ENCODE results near the gene TACC2.

The TACC2 gene

DNA sequence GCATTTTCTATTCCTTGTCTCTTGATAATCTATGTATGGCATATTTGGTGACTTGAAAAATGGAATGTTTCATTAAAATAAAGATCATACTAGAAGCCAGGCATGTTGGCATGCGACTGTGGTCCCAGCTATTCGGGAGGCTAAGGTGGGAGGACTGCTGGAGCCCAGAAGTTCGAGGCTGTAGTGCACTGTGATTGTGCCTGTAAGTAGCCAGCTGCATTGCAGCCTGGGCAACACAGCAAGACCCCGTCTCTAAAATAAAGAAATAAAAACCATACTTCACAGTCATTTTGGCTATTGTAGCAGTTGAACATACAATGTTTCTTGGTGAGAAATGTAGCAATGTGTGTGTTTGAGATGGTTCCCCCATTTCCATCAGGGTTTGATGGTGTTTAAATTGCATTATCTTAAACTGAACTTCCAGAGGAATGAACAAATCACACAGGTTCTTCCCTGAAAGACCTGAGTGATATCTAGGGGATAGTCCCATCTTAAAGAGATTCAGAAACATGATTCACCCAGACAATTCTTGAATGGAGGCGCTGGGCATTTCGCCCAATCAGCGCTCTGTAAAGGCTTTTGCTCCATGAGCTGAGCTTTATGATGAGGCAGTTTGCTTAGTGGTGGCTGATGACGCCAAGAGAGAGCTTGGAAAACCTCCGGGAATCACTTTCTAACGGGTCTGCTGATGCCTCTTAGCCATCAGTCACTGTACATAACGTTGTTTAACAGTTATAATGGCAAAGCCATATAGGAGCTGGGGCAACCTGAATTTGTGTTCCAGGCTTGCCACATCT lies 262.7 kb downstream of the TACC2 start:
- TF ChIP-seq, protein P1, sequence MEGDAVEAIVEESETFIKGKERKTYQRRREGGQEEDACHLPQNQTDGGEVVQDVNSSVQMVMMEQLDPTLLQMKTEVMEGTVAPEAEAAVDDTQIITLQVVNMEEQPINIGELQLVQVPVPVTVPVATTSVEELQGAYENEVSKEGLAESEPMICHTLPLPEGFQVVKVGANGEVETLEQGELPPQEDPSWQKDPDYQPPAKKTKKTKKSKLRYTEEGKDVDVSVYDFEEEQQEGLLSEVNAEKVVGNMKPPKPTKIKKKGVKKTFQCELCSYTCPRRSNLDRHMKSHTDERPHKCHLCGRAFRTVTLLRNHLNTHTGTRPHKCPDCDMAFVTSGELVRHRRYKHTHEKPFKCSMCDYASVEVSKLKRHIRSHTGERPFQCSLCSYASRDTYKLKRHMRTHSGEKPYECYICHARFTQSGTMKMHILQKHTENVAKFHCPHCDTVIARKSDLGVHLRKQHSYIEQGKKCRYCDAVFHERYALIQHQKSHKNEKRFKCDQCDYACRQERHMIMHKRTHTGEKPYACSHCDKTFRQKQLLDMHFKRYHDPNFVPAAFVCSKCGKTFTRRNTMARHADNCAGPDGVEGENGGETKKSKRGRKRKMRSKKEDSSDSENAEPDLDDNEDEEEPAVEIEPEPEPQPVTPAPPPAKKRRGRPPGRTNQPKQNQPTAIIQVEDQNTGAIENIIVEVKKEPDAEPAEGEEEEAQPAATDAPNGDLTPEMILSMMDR (IDR thresholded peaks at IDR 0.05; ENCODE audit: insufficient read depth, low read length, missing control alignments): no peak
- ChIA-PET POLR2A (no interaction called here), CTCF (interaction anchor here (0.7 to 1.8 kb wide), 2 partner anchors 14 to 17 kb away, joined by 3 to 5 read pairs; no protein-coding TSS in a partner anchor)
- no peak overlapping the region for H3K4me3 ChIP-seq (ENCODE audit: low read depth, low read length)
- DNase-seq (ENCODE audit: low read depth, low spot score): no peak

DNA sequence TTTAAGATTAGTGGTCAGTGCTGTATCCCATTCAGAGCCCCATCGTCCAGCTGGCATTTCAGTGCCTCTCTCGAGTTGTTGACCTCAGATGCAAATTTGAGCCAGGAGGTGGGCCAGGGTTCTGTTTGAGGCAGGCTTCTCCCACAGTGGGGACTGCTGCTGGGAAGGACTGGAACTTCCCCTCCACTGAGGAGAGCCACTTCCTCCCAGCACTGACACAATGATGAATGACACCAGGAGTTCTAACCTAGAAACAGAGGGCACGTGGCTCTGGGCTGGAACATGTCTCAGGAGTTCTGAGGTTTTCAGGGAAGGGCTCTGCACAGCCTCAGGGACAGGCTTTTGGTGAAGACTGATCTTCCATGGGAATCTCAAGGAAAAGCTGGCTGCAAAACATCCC lies 263.8 kb downstream of the TACC2 start:
- no peak for DNase-seq (ENCODE audit: low read depth, low spot score)
- H3K4me3 ChIP-seq (ENCODE audit: low read depth, low read length): no peak overlapping the region
- TF ChIP-seq, protein P1 (IDR thresholded peaks at IDR 0.05; ENCODE audit: insufficient read depth, low read length, missing control alignments): no peak
- ChIA-PET POLR2A (no interaction called here), CTCF (interaction anchor here (0.6 to 6.8 kb wide), 3 partner anchors 13 to 16 kb away, joined by 3 to 59 read pairs (median 5); no protein-coding TSS in a partner anchor)

DNA sequence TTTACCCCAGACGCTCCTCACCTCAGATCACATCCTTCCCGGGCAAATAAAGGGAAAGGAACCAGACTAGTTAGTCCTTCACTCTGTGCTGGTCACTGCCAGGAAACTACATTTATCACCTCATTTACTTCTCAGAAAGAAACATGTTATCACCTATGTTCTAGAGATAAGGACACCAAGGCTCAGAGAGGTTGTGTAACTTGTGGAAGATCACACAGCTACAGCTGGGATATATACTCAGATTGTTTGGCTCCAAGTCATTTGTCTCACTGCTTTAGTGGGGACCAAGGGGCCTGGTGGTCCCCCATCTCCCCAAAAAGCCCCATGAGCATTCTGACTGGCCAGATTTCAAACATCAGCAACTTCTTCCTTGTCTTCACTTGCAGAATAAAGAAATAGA lies 264.6 kb downstream of the TACC2 start:
- H3K4me3 ChIP-seq (ENCODE audit: low read depth, low read length): no peak overlapping the region
- DNase-seq (ENCODE audit: low read depth, low spot score): no peak
- TF ChIP-seq, protein P1 (IDR thresholded peaks at IDR 0.05; ENCODE audit: insufficient read depth, low read length, missing control alignments): no peak
- ChIA-PET CTCF (interaction anchor here (0.6 to 6.8 kb wide), 2 partner anchors 12 to 15 kb away, joined by 3 to 59 read pairs; no protein-coding TSS in a partner anchor), POLR2A (no interaction called here)

DNA sequence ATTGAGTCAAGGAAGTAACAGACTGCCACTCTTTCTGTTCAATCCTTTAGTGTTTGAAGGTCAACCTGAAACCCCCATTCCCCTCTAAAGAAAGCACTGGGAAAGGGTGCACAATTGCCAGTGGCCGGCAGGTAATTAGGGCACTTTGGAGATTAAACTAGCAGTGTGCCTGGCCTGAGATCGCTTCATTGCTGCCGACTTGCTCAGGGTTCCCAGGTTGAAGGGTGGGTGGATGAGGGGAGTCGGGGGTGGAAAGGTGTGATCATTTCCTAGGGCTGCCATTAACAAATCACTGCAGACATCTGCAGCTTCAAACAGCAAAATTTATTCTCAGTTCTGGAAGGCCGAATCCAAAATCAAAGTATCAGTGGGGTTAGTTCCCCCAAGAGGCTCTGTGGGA lies 265.9 kb downstream of the TACC2 start:
- TF ChIP-seq, protein P1 (IDR thresholded peaks at IDR 0.05; ENCODE audit: insufficient read depth, low read length, missing control alignments): no peak
- ChIA-PET POLR2A (no interaction called here), CTCF (interaction anchor here (6.8 kb wide), 1 partner anchor 13 kb away, joined by 59 read pairs; no protein-coding TSS in a partner anchor)
- no peak for DNase-seq (ENCODE audit: low read depth, low spot score)
- H3K4me3 ChIP-seq (ENCODE audit: low read depth, low read length): no peak overlapping the region

DNA sequence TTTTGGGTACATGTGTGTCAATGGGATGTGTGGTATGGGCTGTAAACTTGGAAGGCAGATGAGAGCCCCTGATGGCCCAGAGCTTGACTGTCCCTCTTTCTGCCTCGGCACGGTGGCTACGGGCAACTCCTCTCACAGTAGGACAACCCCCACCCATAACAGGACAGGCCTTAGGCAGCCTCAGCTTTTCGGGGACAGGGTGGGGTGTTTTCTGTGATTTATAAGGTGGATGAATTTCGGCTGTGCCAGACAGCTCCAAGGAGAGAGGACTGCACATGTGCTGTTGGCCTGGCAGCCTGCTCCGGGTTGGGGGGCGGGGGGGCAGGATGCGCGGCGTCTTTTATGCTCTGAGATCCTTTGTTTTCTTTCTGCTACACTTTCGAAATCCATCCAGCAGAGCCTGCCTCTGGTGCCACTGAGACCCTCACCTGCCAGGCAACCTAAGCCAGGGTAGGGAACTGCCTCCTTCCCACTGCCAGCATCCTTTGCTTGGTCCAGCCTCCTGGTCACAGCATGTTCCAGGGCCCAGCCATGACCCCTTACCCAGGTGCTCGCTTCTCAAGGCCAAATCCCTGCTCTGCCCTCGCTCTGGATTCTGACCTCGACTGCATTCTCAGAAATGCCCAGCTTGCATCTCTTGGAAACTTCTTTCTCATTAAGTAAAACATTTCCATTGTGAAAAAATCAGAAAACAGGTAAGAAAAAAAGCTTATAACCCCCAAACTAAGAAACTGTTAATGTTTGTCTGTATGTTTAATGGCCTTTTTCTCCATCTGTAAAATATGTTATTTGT lies 266.7 kb downstream of the TACC2 start:
- TF ChIP-seq, protein P1 (IDR thresholded peaks at IDR 0.05; ENCODE audit: insufficient read depth, low read length, missing control alignments): no peak
- DNase-seq (ENCODE audit: low read depth, low spot score): no peak
- POLR2A ChIA-PET: no interaction called here
- H3K4me3 ChIP-seq (ENCODE audit: low read depth, low read length): no peak overlapping the region
- CTCF ChIA-PET: interaction anchor here (6.8 kb wide), 1 partner anchor 12 kb away, joined by 59 read pairs; no protein-coding TSS in a partner anchor

DNA sequence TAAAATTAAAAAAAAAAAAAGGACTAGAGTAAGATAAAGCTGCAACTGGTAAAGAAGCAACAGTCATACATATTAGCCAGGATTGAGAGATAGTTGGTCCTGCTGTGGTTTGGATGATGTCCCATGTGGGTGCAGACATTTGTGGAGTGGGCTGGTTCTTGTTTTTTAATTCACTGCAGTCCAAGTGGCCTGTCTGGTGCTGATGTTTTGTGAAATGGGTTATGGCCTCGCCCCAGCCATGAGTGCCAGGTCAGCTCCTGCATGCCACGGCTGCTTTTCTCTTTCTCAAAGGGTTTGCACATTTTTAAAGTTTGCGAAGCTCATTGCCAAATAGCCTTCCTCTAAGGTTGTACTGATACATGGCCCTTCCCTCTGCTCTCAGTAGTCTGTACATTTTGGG lies 268.1 kb downstream of the TACC2 start:
- CTCF ChIA-PET: interaction anchor here (0.9 to 6.8 kb wide), 3 partner anchors 11 to 178 kb away, joined by 3 to 59 read pairs (median 4); no protein-coding TSS in a partner anchor
- TF ChIP-seq, protein P1 (IDR thresholded peaks at IDR 0.05; ENCODE audit: insufficient read depth, low read length, missing control alignments): no peak
- H3K4me3 ChIP-seq (ENCODE audit: low read depth, low read length): no peak overlapping the region
- POLR2A ChIA-PET: no interaction called here
- DNase-seq (ENCODE audit: low read depth, low spot score): no peak
